Adrenal gland (tissue), 12 donors: ENCODE measurements around the gene TLE3. TPM values are rescaled to one million over a fixed set of nuclear protein-coding genes. Genes with fewer than 3 reads are reported as not detected.

Experiments
- DNase-seq, 7 donors: peaks; one replicate each; pipeline ENCODE4 v3.0.0-alpha.2; 2019 to 2020
- H3K27ac ChIP-seq, 5 donors: fragments of 200-600 bp; sonication (generic) in 4 of 5; 1 replicate in 3 of 5; 2 replicates in 2 of 5; pipeline versions ENCODE4 v1.5.1 to v1.8.0; 2016 to 2020; ENCODE audit warnings: mild to moderate bottlenecking in 1 of 5
- H3K27me3 ChIP-seq: fragments of 200-600 bp; 2 replicates; pipeline ENCODE4 v1.8.0; 2021
- H3K36me3 ChIP-seq, 2 donors: fragments of 200-600 bp; replicated peaks in 1 of 2; 1 replicate in 1 of 2; 2 replicates in 1 of 2; pipeline versions ENCODE4 v1.5.1 to v1.8.0; 2018 to 2022
- H3K4me1 ChIP-seq, 2 donors: fragments of 200-600 bp; replicated peaks in 1 of 2; 1 replicate in 1 of 2; 2 replicates in 1 of 2; pipeline versions ENCODE4 v1.5.1 to v1.8.0; 2018 to 2021
- H3K4me3 ChIP-seq, 4 donors: fragments of 200-600 bp; sonication (generic) in 3 of 4; one replicate each; pipeline ENCODE4 v1.5.1; 2016 to 2018
- H3K9me3 ChIP-seq, 3 donors: fragments of 200-600 bp; sonication (generic) in 1 of 3; replicated peaks in 1 of 3; 1 replicate in 2 of 3; 2 replicates in 1 of 3; pipeline versions ENCODE4 v1.5.1 to v1.8.0; 2016 to 2021
- POLR2A ChIP-seq, 2 donors: fragments of 450-650 bp; IDR thresholded peaks; one replicate each; pipeline ENCODE4 v1.6.1; 2017; ENCODE audit warnings: antibody characterized with exemption in 2 of 2, mild to moderate bottlenecking in 2 of 2, moderate library complexity in 1 of 2
- WGBS, 4 donors: extraction: QIAGEN DNeasy Blood & Tissue Kit in 2 of 4; methylation state at CpG; one replicate each; pipeline versions ENCODE4 v1.1.5 to v1.1.7; 2013 to 2017; 5-methylcytosine and 5-hydroxymethylcytosine counted together
- intact Hi-C, 2 donors: fragments of 100-400 bp; cut with DNase I; formaldehyde crosslinking; loops; one replicate each; pipeline versions ENCODE4 v1.14.1 to v1.15.0; 2022 to 2023
- polyA plus RNA-seq, 3 donors: library from polyadenylated mRNA; stranded (reverse); fragments of 200-250 nt in 2 of 3; fragments of 350-450 nt in 1 of 3; fragmentation: Illumina TruSeq in 1 of 3; extraction: RNeasy Lipid Tissue Mini Kit (QIAGEN cat#74804) in 1 of 3; gene quantifications; one replicate each; pipeline ENCODE4 v1.2.3, GENCODE V29; 2013 to 2014
- total RNA-seq, 9 donors: library from RNA; depleted of rRNA in 4 of 9; stranded (reverse); fragments of >200 nt in 4 of 9; fragments of 120-200 nt in 1 of 9; fragmentation: NEBNext Ultra II Directional in 1 of 9; extraction: Animal tissue kit (Norgen Biotek cat#: 25700) in 1 of 9; gene quantifications; one replicate each; pipeline versions ENCODE4 v1.1.0 to v1.2.4, GENCODE V29; 2013 to 2023
- TF ChIP-seq, protein P1 (sequence below), 6 experiments: fragments of 450-650 bp in 4 of 6; fragments of 200-600 bp in 2 of 6; sonication (generic) in 1 of 6; IDR thresholded peaks; 1 replicate in 5 of 6; 2 replicates in 1 of 6; pipeline versions ENCODE4 v1.5.1 to v1.8.0; 2016 to 2021; ENCODE audit warnings: antibody characterized with exemption in 6 of 6, mild to moderate bottlenecking in 2 of 6, moderate library complexity in 1 of 6
- donor health status: healthy with polysubstance abuse.
- donor health status: Bipolar disorder and iron deficiency.
- donor health status: DM: yes; HTN: yes; CAD: no.
- donor health status: DM: no; HTN: no; CAD: no.
- donor health status: DM: no; HTN: no; CAD: no.
- donor health status: DM: yes; HTN: yes; CAD: no.

The TLE3 gene
- total and polyA plus RNA-seq, 12 donors: 1.6 to 73.3 (median 28.1) TPM

DNA sequence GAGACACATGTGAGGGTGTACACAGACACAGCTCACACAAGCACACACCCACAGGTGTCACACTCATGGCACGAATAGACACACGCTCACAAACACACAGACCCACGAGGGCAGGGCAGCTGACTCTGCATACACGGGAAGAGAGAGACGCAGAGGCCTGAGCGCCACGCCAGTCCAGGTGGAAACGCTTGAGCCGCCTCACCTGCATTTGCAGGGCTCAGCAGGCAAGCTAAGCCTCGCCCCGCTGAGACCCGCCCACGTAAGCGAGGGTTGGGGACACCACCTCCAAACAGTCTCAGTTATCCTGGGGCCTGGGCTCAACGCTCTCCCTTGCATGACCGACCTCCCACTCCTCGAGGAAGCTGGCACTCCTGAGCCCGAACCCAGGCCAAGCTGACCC, 73.2 kb downstream of the TLE3 start:
- Histone ChIP-seq H3K27me3 (no peaks in the 10 kb centered on the region), H3K27ac (no peak overlapping the region), H3K4me1 (peaks cover 0 to 12% of the 10 kb centered on the region in 2 donors), H3K36me3 (no peaks in the 10 kb centered on the region), H3K9me3 (no peaks in the 10 kb centered on the region), H3K4me3 (no peak overlapping the region)
- no peak for DNase-seq
- TF ChIP-seq POLR2A (IDR thresholded peaks at IDR 0.05): no peak
- TF ChIP-seq, protein P1, sequence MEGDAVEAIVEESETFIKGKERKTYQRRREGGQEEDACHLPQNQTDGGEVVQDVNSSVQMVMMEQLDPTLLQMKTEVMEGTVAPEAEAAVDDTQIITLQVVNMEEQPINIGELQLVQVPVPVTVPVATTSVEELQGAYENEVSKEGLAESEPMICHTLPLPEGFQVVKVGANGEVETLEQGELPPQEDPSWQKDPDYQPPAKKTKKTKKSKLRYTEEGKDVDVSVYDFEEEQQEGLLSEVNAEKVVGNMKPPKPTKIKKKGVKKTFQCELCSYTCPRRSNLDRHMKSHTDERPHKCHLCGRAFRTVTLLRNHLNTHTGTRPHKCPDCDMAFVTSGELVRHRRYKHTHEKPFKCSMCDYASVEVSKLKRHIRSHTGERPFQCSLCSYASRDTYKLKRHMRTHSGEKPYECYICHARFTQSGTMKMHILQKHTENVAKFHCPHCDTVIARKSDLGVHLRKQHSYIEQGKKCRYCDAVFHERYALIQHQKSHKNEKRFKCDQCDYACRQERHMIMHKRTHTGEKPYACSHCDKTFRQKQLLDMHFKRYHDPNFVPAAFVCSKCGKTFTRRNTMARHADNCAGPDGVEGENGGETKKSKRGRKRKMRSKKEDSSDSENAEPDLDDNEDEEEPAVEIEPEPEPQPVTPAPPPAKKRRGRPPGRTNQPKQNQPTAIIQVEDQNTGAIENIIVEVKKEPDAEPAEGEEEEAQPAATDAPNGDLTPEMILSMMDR (IDR thresholded peaks at IDR 0.05): no peak
- 43 to 72% (median 68%) methylated on average over 9 to 18 of the region's 18 CpGs for WGBS, 4 donors
- intact Hi-C loops: no loop called here

DNA sequence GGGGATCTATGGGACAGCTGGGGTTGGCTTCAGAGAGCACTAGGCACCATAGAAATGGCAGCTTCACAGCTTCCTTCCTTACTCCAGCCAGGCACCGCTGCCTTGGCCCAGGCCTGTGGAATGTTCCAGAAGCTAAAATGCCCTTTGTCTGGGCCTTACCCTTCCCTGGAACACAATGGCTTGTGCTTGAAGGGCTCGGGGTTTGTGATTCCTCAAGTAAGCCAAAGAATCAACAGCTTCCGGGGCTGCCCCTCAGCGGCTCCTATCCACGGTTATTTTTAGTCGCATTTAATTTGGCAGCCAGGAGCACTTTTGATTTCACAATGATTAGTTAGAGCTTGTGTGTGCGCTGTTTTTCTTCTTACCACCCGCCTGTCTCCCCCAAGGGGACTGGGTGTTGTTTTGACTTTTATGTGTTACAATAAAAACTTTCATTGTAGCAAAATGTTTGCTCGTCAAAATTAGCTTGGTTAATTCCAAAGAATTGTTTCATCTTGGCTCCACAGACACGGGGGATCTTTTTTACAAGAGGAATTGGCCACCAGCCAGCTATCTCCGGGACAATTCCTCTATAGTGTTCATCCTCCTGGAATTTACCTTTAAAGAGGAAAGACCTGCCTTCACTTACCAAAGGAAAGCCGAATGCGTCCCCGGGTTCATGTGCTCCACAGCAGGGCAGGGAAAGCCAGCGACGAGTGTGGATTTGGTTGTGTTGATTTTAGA, 73.8 kb downstream of the TLE3 start:
- Histone ChIP-seq H3K9me3 (no peaks in the 10 kb centered on the region), H3K27me3 (no peaks in the 10 kb centered on the region), H3K4me1 (peaks cover 0 to 12% of the 10 kb centered on the region in 2 donors), H3K36me3 (no peaks in the 10 kb centered on the region), H3K27ac (peak overlapping the region in 1 of 5 donors; percentile 58), H3K4me3 (no peak overlapping the region)
- intact Hi-C loops: no loop called here
- peak in 6 of 7 donors; percentile 34 to 65 (median 46) for DNase-seq
- TF ChIP-seq, protein P1 (IDR thresholded peaks at IDR 0.05): no peak
- no peak for TF ChIP-seq POLR2A (IDR thresholded peaks at IDR 0.05)
- WGBS, 4 donors: 44 to 62% (median 50%) methylated on average over 15 to 16 of the region's 16 CpGs

DNA sequence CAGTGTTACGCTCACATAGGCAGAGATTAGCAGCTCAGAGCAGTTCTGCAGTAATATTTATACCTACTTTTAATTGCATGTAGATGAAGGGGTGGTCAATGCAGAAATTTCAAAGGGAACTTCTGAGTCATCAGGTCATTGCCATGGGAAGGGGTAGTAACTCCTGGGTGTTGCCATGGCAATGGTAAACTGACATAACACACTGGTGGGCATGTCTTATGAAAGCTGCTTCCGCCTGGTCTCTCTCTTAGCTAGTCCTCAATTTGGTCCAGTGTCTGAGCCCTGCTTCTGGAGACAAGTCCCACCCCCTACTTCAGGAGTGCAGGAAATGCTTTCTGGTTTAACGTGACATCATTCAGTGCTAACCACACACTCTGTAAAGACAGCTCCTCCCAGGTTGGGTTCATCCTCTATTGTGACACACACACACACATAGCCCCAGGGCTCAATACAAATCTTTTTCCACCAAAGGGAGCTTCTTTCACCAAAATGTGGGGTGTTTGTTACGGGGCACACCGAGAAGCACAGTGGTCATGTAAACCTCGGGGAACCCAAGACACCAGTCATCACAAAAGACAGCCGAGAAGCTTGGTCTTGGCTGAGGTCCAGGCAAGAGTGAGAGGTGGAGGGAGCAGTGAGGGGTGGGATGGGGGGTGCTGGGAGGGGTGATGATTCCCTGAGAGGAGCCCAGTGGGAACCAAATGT, 74.5 kb downstream of the TLE3 start:
- TF ChIP-seq, protein P1 (IDR thresholded peaks at IDR 0.05): no peak
- TF ChIP-seq POLR2A (IDR thresholded peaks at IDR 0.05): no peak
- no peaks in the 10 kb centered on the region for H3K36me3 ChIP-seq
- intact Hi-C loops: no loop called here
- 65 to 79% (median 72%) methylated on average over 6 to 7 of the region's 7 CpGs for WGBS, 4 donors
- H3K27ac ChIP-seq: peak overlapping the region in 1 of 5 donors; percentile 58
- no peak for DNase-seq
- H3K4me1 ChIP-seq: peaks cover 0 to 12% of the 10 kb centered on the region in 2 donors
- no peak overlapping the region for H3K4me3 ChIP-seq
- no peaks in the 10 kb centered on the region for H3K27me3 ChIP-seq
- H3K9me3 ChIP-seq: no peaks in the 10 kb centered on the region

DNA sequence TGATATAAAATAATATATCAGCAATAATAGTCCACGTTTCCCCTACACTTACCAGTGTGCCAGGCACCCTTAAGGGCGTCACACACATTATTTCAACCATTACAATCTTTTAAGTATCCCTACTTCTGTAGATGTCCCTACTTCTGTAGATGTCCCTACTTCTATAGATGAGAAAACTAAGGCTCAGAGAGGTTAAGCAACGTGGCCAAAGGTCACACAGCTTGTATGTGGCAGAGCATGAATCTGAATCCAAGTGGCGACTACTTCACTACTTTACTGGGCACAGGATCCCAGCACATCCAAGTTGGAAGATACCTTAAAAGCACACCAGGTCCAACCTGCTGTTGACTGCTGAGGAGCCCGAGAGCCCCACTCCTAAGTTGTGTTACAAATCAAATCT, 77.5 kb downstream of the TLE3 start:
- DNase-seq: no peak
- Histone ChIP-seq H3K27ac (no peak overlapping the region), H3K4me3 (no peak overlapping the region), H3K9me3 (no peaks in the 10 kb centered on the region), H3K36me3 (no peaks in the 10 kb centered on the region), H3K27me3 (no peaks in the 10 kb centered on the region), H3K4me1 (peaks cover 0 to 12% of the 10 kb centered on the region in 2 donors)
- WGBS, 4 donors: 71 to 91% (median 87%) methylated on average over 5 of the region's 5 CpGs
- intact Hi-C loops: no loop called here
- TF ChIP-seq, protein P1 (IDR thresholded peaks at IDR 0.05): no peak
- no peak for TF ChIP-seq POLR2A (IDR thresholded peaks at IDR 0.05)
